ENCODE results near the gene SNX24.

SNX24 gene

GRCh38 chr5:122940890-122941289 is 95.5 kb downstream of the SNX24 start:
- H3K9me3 Mint-ChIP-seq: no peaks in the 10 kb centered on the region
- H3K27me3 Mint-ChIP-seq (ENCODE audit: low read depth): no peaks in the 10 kb centered on the region
- peaks cover 19% of the 10 kb centered on the region for H3K4me1 Mint-ChIP-seq
- TF ChIP-seq CTCF (IDR thresholded peaks at IDR 0.05; ENCODE audit: unreplicated experiment in 3 of 3): no peak
- no peak overlapping the region for H3K4me3 Mint-ChIP-seq
- peaks cover 12% of the 10 kb centered on the region for H3K36me3 Mint-ChIP-seq (ENCODE audit: low read depth)
- H3K27ac Mint-ChIP-seq: no peak overlapping the region

GRCh38 chr5:122941737-122942136 is 96.3 kb downstream of the SNX24 start:
- Mint-ChIP-seq H3K4me3 (no peak overlapping the region), H3K36me3 (ENCODE audit: low read depth) (peaks cover 12% of the 10 kb centered on the region), H3K27ac (no peak overlapping the region), H3K4me1 (peaks cover 19% of the 10 kb centered on the region), H3K9me3 (no peaks in the 10 kb centered on the region), H3K27me3 (ENCODE audit: low read depth) (no peaks in the 10 kb centered on the region)
- no peak for TF ChIP-seq CTCF (IDR thresholded peaks at IDR 0.05; ENCODE audit: unreplicated experiment in 3 of 3)

DNA sequence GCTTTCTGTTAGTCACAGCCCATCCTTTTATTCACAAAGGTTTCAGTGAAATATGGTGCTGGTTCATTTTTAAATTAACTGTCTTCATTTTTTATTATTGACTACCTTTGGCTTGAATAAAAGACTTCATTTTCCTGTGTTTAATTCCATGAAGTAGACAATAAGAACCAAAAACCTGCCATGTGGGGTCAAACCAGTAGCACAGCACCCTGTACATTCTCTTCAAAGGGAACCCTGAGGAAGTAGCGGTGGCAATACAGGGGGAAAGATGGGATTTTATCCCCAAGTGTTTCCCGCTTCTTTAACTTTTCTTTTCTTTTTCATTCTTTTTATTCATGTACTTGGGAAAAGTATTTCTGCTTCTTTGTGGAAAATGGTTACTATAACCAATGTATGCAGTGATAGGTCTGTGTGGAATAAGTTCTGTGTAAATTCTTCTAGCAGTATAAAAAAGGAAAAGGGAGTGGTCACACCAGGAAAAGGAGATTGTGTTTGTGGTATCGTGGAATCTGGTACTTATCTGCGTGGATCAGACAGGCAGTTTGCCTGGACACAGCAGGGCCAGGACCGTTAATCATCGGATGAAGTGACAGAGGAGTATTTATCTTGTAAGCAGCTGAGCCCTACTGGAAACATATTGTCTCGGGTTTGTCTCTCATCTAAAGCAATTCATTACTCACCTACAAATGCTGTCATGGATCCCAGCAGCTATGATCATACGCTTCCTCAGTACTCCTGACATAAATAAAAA is 96.9 kb downstream of the SNX24 start:
- H3K27ac Mint-ChIP-seq: peak overlapping the region in 2 of 3 experiments; percentile 2 to 6
- TF ChIP-seq CTCF (IDR thresholded peaks at IDR 0.05; ENCODE audit: unreplicated experiment in 3 of 3): no peak
- no peaks in the 10 kb centered on the region for H3K27me3 Mint-ChIP-seq (ENCODE audit: low read depth)
- peaks cover 12% of the 10 kb centered on the region for H3K36me3 Mint-ChIP-seq (ENCODE audit: low read depth)
- peaks cover 19% of the 10 kb centered on the region for H3K4me1 Mint-ChIP-seq
- no peak overlapping the region for H3K4me3 Mint-ChIP-seq
- no peaks in the 10 kb centered on the region for H3K9me3 Mint-ChIP-seq

DNA sequence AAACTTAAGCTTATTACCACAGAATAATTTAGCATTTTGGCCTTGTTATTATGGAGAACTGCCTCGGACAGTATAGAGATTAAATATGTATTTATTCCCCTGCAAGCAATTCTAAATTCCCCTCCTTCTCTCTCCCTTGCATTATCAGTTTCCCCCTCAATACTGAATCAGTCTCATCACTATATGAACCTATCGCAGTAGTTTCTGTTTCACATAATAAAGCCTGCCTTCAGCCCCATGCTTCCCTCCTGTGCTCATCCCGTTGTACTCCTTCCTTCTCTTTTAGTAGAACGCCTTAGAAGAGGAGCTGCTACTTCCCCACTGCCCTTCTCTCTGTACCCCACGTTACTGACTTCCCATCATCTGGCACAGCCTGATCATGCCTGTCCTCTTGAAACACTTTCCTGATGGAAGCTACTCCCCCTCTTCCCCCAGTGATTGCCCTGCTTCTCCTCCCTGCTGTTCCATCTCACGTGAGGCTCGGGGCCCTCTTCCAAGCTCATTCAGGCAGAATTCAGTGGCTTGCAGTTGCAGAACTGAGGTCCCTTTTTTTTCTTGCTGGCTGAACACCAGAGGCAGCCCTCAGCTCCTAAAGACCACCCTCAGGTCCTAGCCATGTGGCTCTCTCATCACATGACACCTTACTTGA is 97.8 kb downstream of the SNX24 start:
- Mint-ChIP-seq H3K4me3 (peak overlapping the region in 1 of 3 experiments; percentile 0), H3K27me3 (ENCODE audit: low read depth) (no peaks in the 10 kb centered on the region), H3K36me3 (ENCODE audit: low read depth) (peaks cover 12% of the 10 kb centered on the region), H3K4me1 (peaks cover 19% of the 10 kb centered on the region), H3K9me3 (no peaks in the 10 kb centered on the region), H3K27ac (no peak overlapping the region)
- no peak for TF ChIP-seq CTCF (IDR thresholded peaks at IDR 0.05; ENCODE audit: unreplicated experiment in 3 of 3)

DNA sequence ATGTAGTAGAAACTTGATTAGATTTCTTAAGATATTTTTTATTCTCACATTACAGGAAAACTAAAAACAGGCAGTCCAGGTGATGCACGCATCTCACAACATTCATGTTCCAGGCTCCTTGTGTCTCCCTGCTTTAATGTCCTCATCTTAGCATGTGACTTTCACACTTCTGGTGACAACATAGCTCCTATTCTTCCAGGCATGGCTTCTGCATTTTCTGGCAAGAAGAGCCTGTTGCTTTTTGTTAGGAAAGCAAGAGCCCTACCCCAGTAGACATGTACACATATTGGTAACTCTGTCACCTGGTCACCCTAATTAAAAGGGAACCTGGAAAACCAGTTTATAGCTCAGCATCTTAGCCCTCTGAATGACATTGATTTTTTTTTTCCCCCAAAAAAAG is 98.6 kb downstream of the SNX24 start:
- H3K4me1 Mint-ChIP-seq: peaks cover 19% of the 10 kb centered on the region
- no peak for TF ChIP-seq CTCF (IDR thresholded peaks at IDR 0.05; ENCODE audit: unreplicated experiment in 3 of 3)
- H3K27ac Mint-ChIP-seq: no peak overlapping the region
- no peaks in the 10 kb centered on the region for H3K9me3 Mint-ChIP-seq
- no peak overlapping the region for H3K4me3 Mint-ChIP-seq
- H3K36me3 Mint-ChIP-seq (ENCODE audit: low read depth): peaks cover 12% of the 10 kb centered on the region
- H3K27me3 Mint-ChIP-seq (ENCODE audit: low read depth): no peaks in the 10 kb centered on the region

- Mint-ChIP-seq H3K36me3 (ENCODE audit: low read depth) (peaks cover 3% of the 10 kb centered on the region), H3K27me3 (ENCODE audit: low read depth) (no peaks in the 10 kb centered on the region), H3K4me3 (no peak overlapping the region), H3K27ac (no peak overlapping the region), H3K9me3 (no peaks in the 10 kb centered on the region), H3K4me1 (peaks cover 17% of the 10 kb centered on the region)
- TF ChIP-seq CTCF (IDR thresholded peaks at IDR 0.05; ENCODE audit: unreplicated experiment in 3 of 3): no peak
Measured at GRCh38 chr5:122947372-122947771, 102.0 kb downstream of the SNX24 start.
